Measurements from ENCODE around the gene DLGAP1.

- TF ChIP-seq EZH2 (IDR thresholded peaks at IDR 0.05; ENCODE audit: low read depth, unreplicated experiment) (no peak), CTCF (conservative IDR thresholded peaks at IDR 0.05; ENCODE audit: low read depth in 2 of 2) (no peak), POLR2AphosphoS5 (IDR thresholded peaks at IDR 0.05; ENCODE audit: low read depth) (no peak), EZH2phosphoT487 (IDR thresholded peaks at IDR 0.05; ENCODE audit: unreplicated experiment) (no peak), CREB1 (CRISPR knock-in tag; IDR thresholded peaks at IDR 0.05; ENCODE audit: low read depth) (no peak)
Observed at GRCh38 chr18:4264347-4264791, 190.7 kb downstream of the DLGAP1 start.

All from GM23338 (cell line).